Endothelial cell of umbilical vein (primary cell): ENCODE data around the gene TMCC2. TPM values are rescaled to one million over a fixed set of nuclear protein-coding genes. Genes with fewer than 3 reads are reported as not detected.

ENCODE experiments used
- BruUV-seq: library from RNA; stranded (reverse); fragments of 400-500 nt; replicated peaks from 2 replicates; lab custom pipeline; 2021; lab: Mats Ljungman, UMichigan
- CTCF ChIA-PET: fragments of 300-600, 350-600 bp; sonication (Branson Sonifier 250); formaldehyde crosslinking; loops from one replicate; lab custom pipeline; 2021; ENCODE audit warnings: antibody characterized with exemption, inconsistent platforms; lab: Charles Lee
- POLR2A ChIA-PET: fragments of 300-600, 350-600 bp; sonication (Branson Sonifier 250); formaldehyde crosslinking; loops from one replicate; lab custom pipeline; 2021; ENCODE audit warnings: antibody characterized with exemption, inconsistent platforms; lab: Charles Lee
- DNase-seq: peaks from one replicate; pipeline ENCODE4 v3.0.0-alpha.2; 2011; ENCODE audit warnings: low read depth, low spot score
- FAIRE-seq: peaks from 2 replicates; lab custom pipeline; 2011; peaks lifted over from hg19 to GRCh38; lab: Jason Lieb, UNC
- H2AFZ ChIP-seq: 2 replicates; pipeline ENCODE4 v1.6.0; 2012; ENCODE audit warnings: low read depth, low read length, control low read depth, inconsistent platforms
- H3K27ac ChIP-seq: 2 replicates; pipeline ENCODE4 v1.5.1; 2011; ENCODE audit warnings: low read depth, mild to moderate bottlenecking, control low read depth, low read length, moderate library complexity; ENCODE audit not compliant: insufficient read depth
- H3K27me3 ChIP-seq, 2 experiments: 2 replicates each; pipeline versions ENCODE4 v1.6.0 to v1.6.1; 2011; ENCODE audit warnings: low read length in 2 of 2, mixed read lengths in 1 of 2; ENCODE audit not compliant: control insufficient read depth in 2 of 2, insufficient read depth in 2 of 2
- H3K36me3 ChIP-seq, 2 experiments: 2 replicates in 1 of 2; 3 replicates in 1 of 2; pipeline ENCODE4 v1.5.1; 2011; ENCODE audit warnings: low read length in 2 of 2, mild to moderate bottlenecking in 1 of 2, moderate library complexity in 1 of 2; ENCODE audit not compliant: control insufficient read depth in 2 of 2, insufficient read depth in 2 of 2; ENCODE audit errors: extremely low read depth in 1 of 2
- H3K4me1 ChIP-seq: 3 replicates; pipeline ENCODE4 v1.5.1; 2011; ENCODE audit warnings: mild to moderate bottlenecking, low read length; ENCODE audit not compliant: control insufficient read depth, insufficient read depth; ENCODE audit errors: extremely low read depth
- H3K4me2 ChIP-seq: 2 replicates; pipeline ENCODE4 v1.6.1; 2011; ENCODE audit warnings: low read length, control low read depth, mixed read lengths; ENCODE audit not compliant: insufficient read depth
- H3K4me3 ChIP-seq, 3 experiments: fragments of 200-600 bp in 1 of 3; sonication (generic), shearing (Covaris generic) in 1 of 3; replicated peaks in 1 of 3; 2 replicates each; pipeline ENCODE4 v1.5.1; 2011 to 2016; ENCODE audit warnings: control low read depth in 3 of 3, low read length in 3 of 3, mild to moderate bottlenecking in 2 of 3, inconsistent platforms in 1 of 3, low read depth in 1 of 3, moderate library complexity in 1 of 3; ENCODE audit not compliant: insufficient read depth in 1 of 3
- H3K79me2 ChIP-seq: 2 replicates; pipeline ENCODE4 v1.6.0; 2012; ENCODE audit warnings: low read length, inconsistent platforms; ENCODE audit not compliant: control insufficient read depth, insufficient read depth
- H3K9ac ChIP-seq: replicated peaks from 2 replicates; pipeline ENCODE3; 2011; ENCODE audit warnings: low read length, control low read depth; ENCODE audit not compliant: insufficient read depth; ENCODE audit errors: extremely low read depth
- H3K9me1 ChIP-seq: replicated peaks from 3 replicates; pipeline ENCODE4 v1.6.0; 2011; ENCODE audit warnings: mild to moderate bottlenecking, low read length; ENCODE audit not compliant: control insufficient read depth, insufficient read depth; ENCODE audit errors: extremely low read depth
- H3K9me3 ChIP-seq: replicated peaks from 2 replicates; pipeline ENCODE4 v1.5.1; 2012; ENCODE audit warnings: low read length, inconsistent platforms; ENCODE audit not compliant: control insufficient read depth, insufficient read depth
- H4K20me1 ChIP-seq: replicated peaks from 2 replicates; pipeline ENCODE3; 2011; ENCODE audit warnings: mild to moderate bottlenecking, low read length; ENCODE audit not compliant: control insufficient read depth, insufficient read depth; ENCODE audit errors: extremely low read depth
- EZH2 ChIP-seq: IDR thresholded peaks from 2 replicates; pipeline ENCODE4 v1.6.1; 2012; ENCODE audit warnings: borderline replicate concordance, low read depth, mild to moderate bottlenecking, moderate library complexity, low read length, inconsistent platforms; ENCODE audit not compliant: severe bottlenecking
- FOS ChIP-seq: IDR thresholded peaks from 2 replicates; pipeline ENCODE4 v1.6.1; 2011; ENCODE audit warnings: mild to moderate bottlenecking, low read length, moderate library complexity, borderline replicate concordance; ENCODE audit not compliant: insufficient read depth
- GATA2 ChIP-seq: IDR thresholded peaks from 2 replicates; pipeline ENCODE4 v1.7.0; 2011; ENCODE audit warnings: low read depth, mild to moderate bottlenecking, moderate library complexity, mixed read lengths, low read length; ENCODE audit not compliant: insufficient read length, insufficient read depth
- JUN ChIP-seq: IDR thresholded peaks from 2 replicates; pipeline ENCODE4 v1.6.1; 2011; ENCODE audit warnings: borderline replicate concordance, low read depth; ENCODE audit not compliant: insufficient read length, insufficient read depth
- MYC ChIP-seq: IDR thresholded peaks from one replicate; pipeline ENCODE4 v1.6.1; 2011; ENCODE audit warnings: mild to moderate bottlenecking, low read depth, low read length
- POLR2A ChIP-seq: IDR thresholded peaks from 2 replicates; pipeline ENCODE4 v1.6.1; 2012; ENCODE audit warnings: low read depth, mild to moderate bottlenecking, control low read depth, low read length
- POLR2AphosphoS5 ChIP-seq: IDR thresholded peaks from 2 replicates; pipeline ENCODE4 v1.6.1; 2012; ENCODE audit warnings: low read depth, mild to moderate bottlenecking, control low read depth, low read length, moderate library complexity; ENCODE audit not compliant: insufficient read depth
- dilution Hi-C: fragments of 300-500 bp; cut with MboI; formaldehyde crosslinking; loops from one replicate; pipeline ENCODE4 v1.15.0; 2019; ENCODE audit warnings: low sequenced_read_pairs; ENCODE audit not compliant: extremely low pct_ligation_motif_present
- intact Hi-C: fragments of 100-400 bp; cut with micrococcal nuclease; formaldehyde crosslinking; loops from one replicate; pipeline ENCODE4 v1.10.0; 2022
- polyA plus RNA-seq, 4 experiments: library from polyadenylated mRNA; depleted of rRNA in 3 of 4; stranded (reverse) in 3 of 4; unstranded in 1 of 4; fragments of >200 nt; gene quantifications; 2 replicates each; pipeline versions ENCODE4 v1.2.1 to v1.2.3, GENCODE V29; 2011 to 2012; ENCODE audit warnings: missing spikeins in 1 of 4
- total RNA-seq: library from RNA; stranded (reverse); gene quantifications from 2 replicates; pipeline ENCODE4 v1.2.3, GENCODE V29; 2021
- TF ChIP-seq, protein P1 (sequence below), 2 donors: IDR thresholded peaks; 1 replicate in 1 of 2; 2 replicates in 1 of 2; pipeline ENCODE4 v1.5.1; 2011; ENCODE audit warnings: low read length in 2 of 2, mild to moderate bottlenecking in 2 of 2, moderate library complexity in 2 of 2, control low read depth in 1 of 2, inconsistent platforms in 1 of 2, low read depth in 1 of 2; ENCODE audit not compliant: insufficient read depth in 1 of 2; ENCODE audit errors: extremely low read depth in 1 of 2
- TF ChIP-seq, protein P2 (sequence below): IDR thresholded peaks from 2 replicates; pipeline ENCODE4 v1.6.1; 2011; ENCODE audit not compliant: insufficient read depth, insufficient read length

TMCC2 gene
- total and polyA plus RNA-seq, 2 donors (not counting 3 experiments of a cell fraction or from before 2014, with no cell fraction given), result 2.0 to 2.1 TPM

DNA sequence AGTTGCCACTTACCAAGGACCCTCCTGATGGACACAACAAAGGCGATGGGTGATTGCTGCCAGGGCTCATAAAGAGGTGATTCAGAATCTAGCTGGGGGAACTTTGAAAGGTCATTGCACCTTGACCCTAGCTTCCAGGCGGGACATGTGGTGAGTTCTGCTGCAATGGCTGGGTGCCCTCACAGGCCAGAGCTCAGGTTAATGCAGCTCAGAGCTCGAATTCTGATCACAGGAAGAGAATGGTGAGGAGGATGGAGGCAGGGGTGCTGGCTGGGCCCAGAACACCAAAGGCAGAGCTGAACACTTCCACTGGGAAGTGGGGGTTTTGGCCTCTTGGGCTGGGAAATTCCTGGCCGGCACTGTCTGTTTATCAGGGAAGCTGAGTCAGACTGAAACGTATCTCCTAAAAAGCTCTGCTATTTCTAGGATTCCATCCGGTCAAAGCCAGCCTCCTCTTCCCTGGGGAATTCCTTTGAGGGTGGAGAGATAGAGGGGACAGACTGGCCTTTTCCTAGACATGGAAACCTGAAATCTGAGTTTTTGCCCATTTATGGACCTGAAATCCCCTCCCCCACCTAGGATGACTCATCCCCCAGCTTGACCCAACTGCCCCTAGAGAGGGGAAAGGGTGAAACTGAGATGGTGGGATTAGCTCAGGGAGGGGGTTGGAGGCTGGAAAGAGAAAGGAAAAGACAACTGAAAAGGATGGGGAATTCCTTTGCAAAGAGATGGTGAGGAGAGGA is 66.6 kb downstream of the TMCC2 start:
- H2AFZ ChIP-seq, result peak overlapping the region; percentile 1
- FAIRE-seq (peak; percentile 99), DNase-seq (peak; percentile 91)
- intact Hi-C loops (loop anchor here (1.0 kb wide), 2 partner anchors 10 to 27 kb away; partner anchors contain the start of gene NUAK2), dilution Hi-C loops (no loop called here)
- CTCF ChIA-PET, result interaction anchor here (0.9 to 6.9 kb wide), 12 partner anchors 9 to 230 kb away, joined by 3 to 49 read pairs (median 6); partner anchors contain the start of gene NUAK2
- H3K36me3 ChIP-seq, result no peaks in the 10 kb centered on the region
- no peak overlapping the region for H3K4me3 ChIP-seq
- BruUV-seq, result no TSS peak
- no peaks in the 10 kb centered on the region for H4K20me1 ChIP-seq
- no peaks in the 10 kb centered on the region for H3K27me3 ChIP-seq
- POLR2A ChIA-PET, result interaction anchor here (1.1 to 1.7 kb wide), 3 partner anchors 9 to 23 kb away, joined by 4 to 9 read pairs (median 6); no protein-coding TSS in a partner anchor
- H3K4me1 ChIP-seq, result peaks cover 30% of the 10 kb centered on the region
- H3K79me2 ChIP-seq, result no peaks in the 10 kb centered on the region
- no peaks in the 10 kb centered on the region for H3K9me3 ChIP-seq
- peak overlapping the region; percentile 18 for H3K4me2 ChIP-seq
- TF ChIP-seq JUN, result peak; percentile 84
- TF ChIP-seq POLR2AphosphoS5, result peak; percentile 63
- peak; percentile 88 for TF ChIP-seq FOS
- TF ChIP-seq POLR2A, result no peak
- TF ChIP-seq GATA2, result peak; percentile 77
- no peak for TF ChIP-seq MYC
- no peak for TF ChIP-seq EZH2
- TF ChIP-seq, protein P1, sequence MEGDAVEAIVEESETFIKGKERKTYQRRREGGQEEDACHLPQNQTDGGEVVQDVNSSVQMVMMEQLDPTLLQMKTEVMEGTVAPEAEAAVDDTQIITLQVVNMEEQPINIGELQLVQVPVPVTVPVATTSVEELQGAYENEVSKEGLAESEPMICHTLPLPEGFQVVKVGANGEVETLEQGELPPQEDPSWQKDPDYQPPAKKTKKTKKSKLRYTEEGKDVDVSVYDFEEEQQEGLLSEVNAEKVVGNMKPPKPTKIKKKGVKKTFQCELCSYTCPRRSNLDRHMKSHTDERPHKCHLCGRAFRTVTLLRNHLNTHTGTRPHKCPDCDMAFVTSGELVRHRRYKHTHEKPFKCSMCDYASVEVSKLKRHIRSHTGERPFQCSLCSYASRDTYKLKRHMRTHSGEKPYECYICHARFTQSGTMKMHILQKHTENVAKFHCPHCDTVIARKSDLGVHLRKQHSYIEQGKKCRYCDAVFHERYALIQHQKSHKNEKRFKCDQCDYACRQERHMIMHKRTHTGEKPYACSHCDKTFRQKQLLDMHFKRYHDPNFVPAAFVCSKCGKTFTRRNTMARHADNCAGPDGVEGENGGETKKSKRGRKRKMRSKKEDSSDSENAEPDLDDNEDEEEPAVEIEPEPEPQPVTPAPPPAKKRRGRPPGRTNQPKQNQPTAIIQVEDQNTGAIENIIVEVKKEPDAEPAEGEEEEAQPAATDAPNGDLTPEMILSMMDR (IDR thresholded peaks at IDR 0.05; ENCODE audit: extremely low read depth in 1 of 2, insufficient read depth in 1 of 2, low read depth in 1 of 2, low read length in 2 of 2), result no peak
- TF ChIP-seq, protein P2, sequence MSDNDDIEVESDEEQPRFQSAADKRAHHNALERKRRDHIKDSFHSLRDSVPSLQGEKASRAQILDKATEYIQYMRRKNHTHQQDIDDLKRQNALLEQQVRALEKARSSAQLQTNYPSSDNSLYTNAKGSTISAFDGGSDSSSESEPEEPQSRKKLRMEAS, result no peak
- H3K9me1 ChIP-seq, result no peaks in the 10 kb centered on the region
- peak overlapping the region; percentile 17 for H3K9ac ChIP-seq
- peak overlapping the region; percentile 61 for H3K27ac ChIP-seq
